HG03108 (cell line): ENCODE measurements around the gene CCDC117.

Experiments
- ATAC-seq: cut with Tn5 transposase; IDR thresholded peaks from one replicate; pipeline ENCODE4 v1.9.1; 2021; ENCODE audit warnings: moderate library complexity; ENCODE audit not compliant: unreplicated experiment

CCDC117 gene

DNA sequence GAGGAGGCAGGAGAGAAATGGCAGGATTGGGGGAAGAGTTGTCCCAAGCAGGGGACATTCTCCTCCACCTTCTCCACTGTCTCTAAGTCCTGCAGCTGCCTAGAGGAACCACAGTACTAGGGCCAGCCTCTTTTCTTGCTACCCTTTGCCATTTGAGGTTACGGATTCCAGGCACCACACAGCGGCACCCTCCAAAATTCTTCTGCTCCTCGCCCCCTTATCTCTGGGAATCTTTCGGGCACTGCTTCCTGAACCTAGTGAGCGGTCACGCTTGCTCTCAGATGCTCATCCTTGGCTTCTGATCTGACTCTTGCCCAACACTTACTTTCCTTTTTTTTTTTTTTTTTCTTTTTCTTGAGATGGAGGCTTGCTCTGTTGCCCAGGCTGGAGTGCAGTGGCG, 54.4 kb downstream of the CCDC117 start:
- ATAC-seq, result no peak

GRCh38 chr22:28829358-28830181, 57.1 kb downstream of the CCDC117 start:
- ATAC-seq, result no peak

GRCh38 chr22:28830441-28830840, 57.9 kb downstream of the CCDC117 start:
- no peak for ATAC-seq

DNA sequence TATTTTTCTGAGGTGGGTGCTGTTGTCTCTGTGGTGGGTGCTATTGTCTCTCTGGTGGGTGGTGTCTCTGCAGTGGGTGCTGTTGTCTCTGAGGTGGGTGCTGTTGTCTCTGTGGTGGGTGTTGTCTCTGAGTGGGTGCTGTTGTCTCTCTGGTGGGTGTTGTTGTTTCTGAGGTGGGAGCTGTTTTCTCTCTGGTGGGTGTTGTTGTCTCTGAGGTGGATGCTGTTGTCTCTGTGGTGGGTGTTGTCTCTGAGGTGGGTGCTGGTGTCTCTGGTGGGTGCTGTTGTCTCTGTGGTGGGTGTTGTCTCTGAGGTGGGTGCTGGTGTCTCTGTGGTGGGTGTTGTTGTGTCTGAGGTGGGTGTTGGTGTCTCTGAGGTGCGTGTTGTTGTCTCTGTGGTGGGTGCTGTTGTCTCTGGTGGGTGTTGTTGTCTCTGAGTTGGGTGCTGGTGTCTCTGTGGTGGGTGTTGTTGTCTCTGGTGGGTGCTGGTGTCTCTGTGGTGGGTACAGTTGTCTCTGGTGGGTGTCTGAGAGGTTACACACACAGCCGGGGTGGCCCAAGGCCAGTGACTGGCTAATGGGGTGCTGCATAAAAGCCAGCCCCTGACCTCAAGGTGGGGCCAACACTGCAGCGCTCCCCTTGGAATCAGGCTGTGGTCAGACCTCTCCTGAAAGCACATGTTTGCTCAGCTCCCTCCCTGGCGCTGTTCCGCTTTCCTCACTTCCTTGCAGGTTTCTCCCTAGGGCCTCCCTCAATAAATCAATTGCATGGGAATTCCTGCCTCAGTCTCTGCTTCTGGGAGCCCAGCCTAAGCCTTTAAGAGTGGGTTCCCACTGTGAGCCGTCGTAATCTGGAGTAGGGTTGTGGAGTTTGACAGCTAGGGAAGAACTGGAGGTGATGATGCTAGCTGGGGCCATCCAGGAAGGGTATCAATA, 58.9 kb downstream of the CCDC117 start:
- ATAC-seq, result no peak

GRCh38 chr22:28832731-28833130, 60.2 kb downstream of the CCDC117 start:
- ATAC-seq, result no peak

GRCh38 chr22:28833276-28833923, 60.9 kb downstream of the CCDC117 start:
- no peak for ATAC-seq

GRCh38 chr22:28835630-28836189, 63.2 kb downstream of the CCDC117 start:
- no peak for ATAC-seq

GRCh38 chr22:28837640-28838039, 65.1 kb downstream of the CCDC117 start:
- no peak for ATAC-seq
